Kidney (tissue), 14 donors: ENCODE measurements around the gene HOXB1. TPM values are rescaled to one million over a fixed set of nuclear protein-coding genes. Genes with fewer than 3 reads are reported as not detected.
"Not testable (repeated sequence)": the region's sequence is repeated elsewhere in the genome, so short reads cannot be mapped to it uniquely, and the experiment has no call there.

Experiments used
- DNase-seq, 5 donors: peaks; one replicate each; pipeline ENCODE4 v3.0.0-alpha.2; 2013 to 2020
- FAIRE-seq: peaks from 2 replicates; lab custom pipeline; 2012; peaks lifted over from hg19 to GRCh38; lab: Jason Lieb, UNC
- H3K27ac ChIP-seq, 2 donors: one replicate each; pipeline ENCODE4 v1.7.0; 2013; ENCODE audit warnings: low read depth in 2 of 2, low read length in 2 of 2, inconsistent platforms in 1 of 2
- H3K27me3 ChIP-seq: one replicate; pipeline ENCODE4 v1.7.1; 2013; ENCODE audit warnings: low read length, inconsistent platforms; ENCODE audit not compliant: control insufficient read depth, insufficient read depth
- H3K36me3 ChIP-seq, 3 donors: one replicate each; pipeline versions ENCODE4 v1.7.0 to v1.7.1; 2013; ENCODE audit warnings: low read length in 3 of 3, control low read depth in 1 of 3, inconsistent platforms in 1 of 3; ENCODE audit not compliant: insufficient read depth in 3 of 3, control insufficient read depth in 2 of 3
- H3K4me1 ChIP-seq, 3 donors: one replicate each; pipeline versions ENCODE4 v1.7.0 to v1.7.1; 2013; ENCODE audit warnings: low read length in 3 of 3, inconsistent platforms in 1 of 3, low read depth in 1 of 3; ENCODE audit not compliant: control insufficient read depth in 2 of 3, insufficient read depth in 2 of 3
- H3K4me3 ChIP-seq, 3 donors: one replicate each; pipeline versions ENCODE4 v1.7.0 to v1.8.1; 2013; ENCODE audit warnings: low read length in 3 of 3, control low read depth in 1 of 3, inconsistent platforms in 1 of 3
- H3K9ac ChIP-seq, 3 donors: one replicate each; pipeline versions ENCODE4 v1.7.0 to v1.7.1; 2013; ENCODE audit warnings: low read length in 3 of 3, control low read depth in 1 of 3, inconsistent platforms in 1 of 3
- H3K9me3 ChIP-seq, 3 donors: one replicate each; pipeline versions ENCODE4 v1.7.0 to v1.7.1; 2013; ENCODE audit warnings: low read length in 3 of 3, control low read depth in 1 of 3, inconsistent platforms in 1 of 3; ENCODE audit not compliant: control insufficient read depth in 2 of 3, insufficient read depth in 1 of 3
- CTCF ChIP-seq: IDR thresholded peaks from 3 replicates; pipeline ENCODE4 v1.5.1; 2012; ENCODE audit warnings: mild to moderate bottlenecking, moderate library complexity, borderline replicate concordance; ENCODE audit not compliant: insufficient read depth; ENCODE audit errors: extremely low read depth
- intact Hi-C: fragments of 100-400 bp; cut with DNase I; formaldehyde crosslinking; loops from one replicate; pipeline ENCODE4 v1.11.1; 2022
- polyA plus RNA-seq: library from polyadenylated mRNA; stranded (reverse); fragments of 350-450 nt; fragmentation: Illumina TruSeq; extraction: RNeasy Lipid Tissue Mini Kit (QIAGEN cat#74804); gene quantifications from one replicate; pipeline ENCODE4 v1.2.3, GENCODE V29; 2014; ENCODE audit warnings: low read depth, low replicate concordance; ENCODE audit not compliant: insufficient read depth
- total RNA-seq: library from RNA; stranded (reverse); fragmentation: NEBNext Ultra II Directional; extraction: Animal tissue kit (Norgen Biotek cat#: 25700); gene quantifications from one replicate; pipeline ENCODE4 v1.2.1, GENCODE V29; 2021
- donor health status: control.
- donor health status: control.
- donor health status: control.
- donor health status: control.
- donor health status: control.
- donor health status: DM: yes; HTN: yes; CAD: no.
- donor health status: Normal renal cell carcinoma (clear cell type).

Gene HOXB1
- total and polyA plus RNA-seq, 2 donors from 2014 or later: not detected

- Histone ChIP-seq H3K27ac (no peak overlapping the region), H3K4me3 (peak overlapping the region in 2 of 3 donors; percentile 26 to 46), H3K9ac (peak overlapping the region in 1 of 3 donors; percentile 1), H3K4me1 (peaks cover 0 to 4% (median 0%) of the 10 kb centered on the region in 3 donors), H3K36me3 (no peaks in the 10 kb centered on the region), H3K27me3 (no peaks in the 10 kb centered on the region), H3K9me3 (no peaks in the 10 kb centered on the region)
- TF ChIP-seq CTCF: no peak
- FAIRE-seq: no peak
- DNase-seq: no peak
- intact Hi-C loops: no loop called here
These were observed 17.7 kb downstream of the HOXB1 start for GRCh38 chr17:48513097-48513496.

- no peak overlapping the region for H3K27ac ChIP-seq
- peaks cover 0 to 4% (median 0%) of the 10 kb centered on the region in 3 donors for H3K4me1 ChIP-seq
- DNase-seq (no peak), FAIRE-seq (no peak)
- no peaks in the 10 kb centered on the region for H3K9me3 ChIP-seq
- intact Hi-C loops: no loop called here
- no peaks in the 10 kb centered on the region for H3K36me3 ChIP-seq
- TF ChIP-seq CTCF: no peak
- H3K27me3 ChIP-seq: no peaks in the 10 kb centered on the region
- H3K4me3 ChIP-seq: no peak overlapping the region
- H3K9ac ChIP-seq: no peak overlapping the region
These were observed 19.8 kb downstream of the HOXB1 start for GRCh38 chr17:48510761-48511604.

- Histone ChIP-seq H3K4me1 (peaks cover 0 to 4% (median 0%) of the 10 kb centered on the region in 3 donors), H3K4me3 (no peak overlapping the region), H3K36me3 (no peaks in the 10 kb centered on the region), H3K9me3 (no peaks in the 10 kb centered on the region), H3K9ac (no peak overlapping the region), H3K27me3 (no peaks in the 10 kb centered on the region), H3K27ac (no peak overlapping the region)
- TF ChIP-seq CTCF: no peak
- DNase-seq: no peak
- intact Hi-C loops: no loop called here
- no peak for FAIRE-seq
These were observed 20.4 kb downstream of the HOXB1 start for GRCh38 chr17:48510381-48510760.

- H3K4me1 ChIP-seq, FAIRE-seq, H3K36me3 ChIP-seq, H3K9ac ChIP-seq, H3K4me3 ChIP-seq, H3K27me3 ChIP-seq, DNase-seq, H3K27ac ChIP-seq, H3K9me3 ChIP-seq, intact Hi-C loops: not testable (repeated sequence)
These were observed 21.1 kb downstream of the HOXB1 start for GRCh38 chr17:48509708-48510107.
